GM20431 (cell line): ENCODE measurements around the gene P2RX1.

ENCODE experiments used
- in situ Hi-C: fragments of 300-500 bp; cut with MseI, MboI; formaldehyde crosslinking; loops from one replicate; pipeline ENCODE4 v1.15.0; 2020; ENCODE audit warnings: low sequenced_read_pairs; ENCODE audit not compliant: unreplicated experiment

The P2RX1 gene

GRCh38 chr17:3915995-3916696, at the start of gene P2RX1:
TSS of gene P2RX1 (minus strand) at chr17:3916465. CDS start at chr17:3916225, 240 bp downstream.
- in situ Hi-C loops: no loop called here

DNA sequence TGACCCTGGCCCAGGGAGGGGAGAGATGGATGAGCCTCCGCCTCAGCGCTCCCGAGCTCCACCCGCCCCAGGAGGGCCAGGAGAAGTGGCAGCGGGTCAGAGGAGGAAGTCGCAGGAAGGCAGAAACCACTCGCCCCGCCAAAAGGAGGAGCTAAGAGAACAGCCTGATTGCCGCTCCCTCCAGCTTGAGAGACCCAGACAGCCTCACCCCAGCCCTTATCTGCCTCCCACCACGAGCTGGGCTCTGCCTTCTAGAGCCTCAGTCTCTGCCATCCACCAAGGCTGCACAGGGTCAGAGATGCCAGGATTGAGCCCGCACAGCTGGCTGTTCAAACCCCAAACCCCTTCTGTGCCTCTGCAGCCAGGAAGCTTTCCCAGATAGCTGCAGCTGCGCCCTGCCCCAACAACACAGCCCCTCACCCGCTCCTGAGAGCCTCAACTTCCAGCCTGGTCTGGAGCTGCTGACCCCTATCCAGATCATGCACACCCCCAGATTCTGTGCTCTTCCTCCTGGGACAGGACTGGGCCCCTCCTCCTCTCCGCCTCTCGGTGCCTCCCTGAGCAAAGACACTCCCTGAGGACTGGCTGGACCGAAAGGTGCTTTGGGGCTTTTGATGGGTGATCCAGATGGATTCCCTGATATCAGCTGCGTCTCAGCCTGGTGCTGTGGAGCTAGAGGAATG, 49.0 kb upstream of the P2RX1 start:
- in situ Hi-C loops: no loop called here

DNA sequence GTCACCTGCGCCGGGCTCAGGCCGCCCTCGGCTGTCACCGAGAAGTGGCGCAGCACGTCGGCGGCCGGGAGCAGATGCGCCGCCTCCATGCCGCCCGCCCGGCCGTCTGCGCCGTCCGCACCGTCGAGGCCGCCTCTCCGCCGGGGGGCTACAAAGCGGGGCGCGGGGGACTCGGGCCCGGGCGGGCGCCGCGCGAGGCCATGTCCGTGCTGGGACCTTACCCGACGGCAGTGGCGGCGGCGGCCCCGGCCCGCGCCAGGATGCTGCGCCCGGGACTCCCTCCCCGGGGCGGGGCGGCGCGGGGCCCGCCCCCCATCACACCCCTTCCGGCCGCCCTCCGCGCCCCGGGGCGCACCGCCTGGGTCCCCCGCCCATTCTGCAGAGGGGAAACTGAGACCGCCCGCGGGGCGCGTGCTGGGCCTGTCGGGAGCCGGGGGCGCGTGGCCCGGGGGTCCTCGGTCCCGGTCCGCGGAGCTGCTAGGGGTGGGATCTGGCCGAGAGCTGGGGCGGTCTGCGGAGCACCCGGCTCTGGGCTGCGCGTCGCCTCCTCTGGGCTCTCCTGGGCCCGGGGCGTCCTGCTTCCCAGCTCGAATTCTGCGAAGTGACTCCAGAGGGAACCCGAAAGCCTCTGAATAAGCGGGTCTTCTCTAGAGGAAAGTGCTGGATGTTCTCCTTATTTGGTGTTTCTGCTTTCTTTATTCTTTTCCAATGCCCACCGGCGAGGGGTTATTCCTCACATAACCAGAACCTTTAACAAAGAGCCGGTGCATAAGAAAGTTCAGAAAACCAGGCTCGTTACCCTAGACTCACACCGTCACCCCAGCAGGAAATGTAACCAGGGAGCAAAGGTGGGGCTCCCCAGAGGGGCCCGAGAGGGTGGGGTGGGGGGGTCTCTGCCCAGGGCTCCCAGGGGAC, 48.2 kb upstream of the P2RX1 start, which contains the start of gene ATP2A3:
Gene ATP2A3 (minus strand): TSS at position 235 of the 915 bp plus-strand sequence. CDS start 146 bp downstream, at position 89.
- in situ Hi-C loops: no loop called here

DNA sequence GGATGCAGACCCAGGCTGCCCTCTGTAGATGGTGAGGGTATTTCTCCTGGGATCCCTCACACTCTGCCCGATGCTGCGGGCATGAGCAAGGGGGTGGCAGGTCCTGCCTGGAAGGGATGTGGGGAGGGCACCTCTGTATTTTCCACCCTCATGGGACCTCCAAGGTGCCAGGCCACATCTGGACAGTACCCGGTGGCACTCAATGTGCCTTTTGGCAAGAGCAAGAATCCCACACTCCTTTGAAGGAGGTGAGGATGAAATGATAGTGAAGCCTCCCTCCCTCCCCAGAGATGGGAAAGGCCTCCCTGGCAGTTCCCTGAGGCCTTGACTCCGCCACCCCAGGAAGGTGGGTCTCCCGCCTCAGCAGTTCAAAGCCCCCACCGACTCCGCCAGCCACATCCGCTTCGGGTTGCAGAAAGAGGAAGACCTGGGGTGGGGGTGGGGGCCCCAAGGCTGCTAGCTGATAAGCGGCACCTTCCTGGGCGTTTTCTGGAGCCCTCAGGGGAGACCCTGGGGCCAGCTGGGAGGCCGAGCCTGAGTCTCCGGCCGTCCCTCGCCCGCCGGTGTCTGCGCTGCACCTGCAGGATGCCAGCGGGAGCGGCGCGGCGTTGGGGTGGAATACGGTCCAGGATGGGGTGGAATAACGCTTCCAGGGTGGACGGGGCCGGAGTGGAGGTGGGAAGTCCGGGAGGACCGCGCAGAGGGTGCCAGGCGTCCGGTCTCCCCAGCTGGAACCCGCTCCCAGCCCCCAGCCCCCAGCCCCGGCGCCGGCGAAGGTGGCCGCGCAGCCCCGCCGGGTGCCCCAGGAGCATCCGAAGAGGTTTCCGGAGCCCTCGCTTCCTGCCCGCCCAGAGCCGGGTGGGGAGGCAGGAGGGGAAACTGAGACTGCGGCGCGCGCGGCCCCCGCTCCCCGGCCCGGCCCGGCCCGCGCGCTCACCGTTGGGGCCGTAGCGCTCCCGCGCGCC, 47.3 kb upstream of the P2RX1 start:
- in situ Hi-C loops: no loop called here

GRCh38 chr17:3962965-3963236, 46.6 kb upstream of the P2RX1 start:
- in situ Hi-C loops: no loop called here

DNA sequence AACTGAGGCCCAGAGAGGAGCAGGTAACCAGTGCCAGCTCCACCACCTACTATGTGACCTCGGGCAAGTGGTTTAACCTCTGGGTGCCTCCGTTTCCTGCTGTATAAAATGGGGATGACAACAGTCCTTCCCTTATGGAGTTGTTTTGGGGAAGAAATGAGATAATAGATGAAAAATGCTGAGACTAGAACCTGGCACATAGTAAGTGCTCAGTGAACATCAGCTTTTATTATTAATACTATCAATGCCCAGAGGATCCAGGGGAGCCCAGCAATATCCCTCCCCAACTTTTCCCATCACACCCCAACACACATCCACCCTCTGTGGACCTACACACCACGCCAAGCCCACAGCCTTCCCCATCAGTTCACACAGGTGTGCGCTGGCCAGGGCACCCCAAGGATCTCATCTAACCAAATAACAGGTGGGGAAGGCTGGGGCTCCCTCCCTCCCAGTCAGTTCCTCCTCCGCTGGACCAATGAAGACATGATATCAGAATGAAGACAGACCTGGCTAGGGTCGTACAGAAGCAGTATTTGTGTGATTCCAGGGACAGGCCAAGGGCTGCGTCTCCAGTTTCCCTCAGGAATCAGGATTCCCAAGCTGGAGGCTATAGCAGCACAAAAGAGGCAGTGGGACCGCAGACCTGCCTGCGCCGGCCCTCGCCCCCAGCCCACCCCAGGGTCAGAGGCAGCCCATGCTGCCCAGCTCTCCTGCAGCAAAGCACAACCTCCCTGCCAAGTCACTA, 46.1 kb upstream of the P2RX1 start:
- in situ Hi-C loops: no loop called here

GRCh38 chr17:3961564-3962047, 45.3 kb upstream of the P2RX1 start:
- in situ Hi-C loops: no loop called here

DNA sequence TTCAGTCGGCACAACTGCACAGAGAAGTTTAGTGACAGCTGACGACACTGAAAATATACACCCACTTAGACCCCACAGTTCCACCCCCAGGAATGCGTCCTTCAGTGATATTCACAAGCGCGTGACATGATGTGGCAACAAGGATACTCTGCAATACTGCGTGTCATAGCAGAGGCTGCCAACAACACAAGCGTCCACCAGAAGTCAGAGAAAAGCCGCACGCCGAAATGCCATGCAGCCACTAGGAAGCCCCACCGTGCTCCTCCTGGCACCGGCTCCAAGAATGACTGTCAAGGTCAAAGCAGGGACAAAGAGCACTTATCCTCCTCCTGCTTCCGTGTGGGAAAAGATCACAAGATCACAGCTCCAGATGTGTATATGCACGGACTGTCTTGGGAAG, 44.5 kb upstream of the P2RX1 start:
- in situ Hi-C loops: no loop called here

DNA sequence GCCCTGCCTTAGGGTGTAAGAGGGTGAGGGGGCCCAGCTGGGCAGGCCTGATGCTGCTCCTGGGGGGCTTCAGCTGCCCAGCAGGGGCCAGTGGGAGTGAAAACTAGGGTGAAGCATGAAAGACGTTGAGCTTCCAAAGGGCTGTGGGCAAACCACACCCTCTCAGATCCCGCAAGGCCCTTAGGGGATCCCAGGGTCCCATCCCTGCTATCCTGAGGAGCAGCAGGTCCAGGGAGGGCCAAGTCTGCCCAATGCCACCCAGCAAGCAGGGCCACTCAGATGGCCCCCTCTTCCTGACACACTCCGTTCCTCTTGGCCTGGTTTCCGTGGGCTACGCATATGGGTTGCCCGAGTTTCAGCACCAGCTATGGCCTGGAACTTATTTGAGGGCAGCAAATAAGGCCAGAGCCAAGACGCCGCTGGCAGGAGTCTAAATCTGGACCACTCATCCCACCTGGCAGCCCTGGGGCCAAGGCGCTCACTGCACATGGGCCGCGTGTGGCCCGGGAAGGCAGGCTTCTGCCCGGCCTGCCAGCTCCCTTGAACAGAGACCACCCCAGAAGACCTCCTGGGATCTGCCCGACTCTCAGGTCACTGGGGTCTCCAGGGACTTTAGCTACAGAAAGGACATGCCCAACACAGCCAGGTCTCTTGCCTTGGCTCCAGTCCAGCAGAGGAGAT, 43.8 kb upstream of the P2RX1 start:
- in situ Hi-C loops: no loop called here

DNA sequence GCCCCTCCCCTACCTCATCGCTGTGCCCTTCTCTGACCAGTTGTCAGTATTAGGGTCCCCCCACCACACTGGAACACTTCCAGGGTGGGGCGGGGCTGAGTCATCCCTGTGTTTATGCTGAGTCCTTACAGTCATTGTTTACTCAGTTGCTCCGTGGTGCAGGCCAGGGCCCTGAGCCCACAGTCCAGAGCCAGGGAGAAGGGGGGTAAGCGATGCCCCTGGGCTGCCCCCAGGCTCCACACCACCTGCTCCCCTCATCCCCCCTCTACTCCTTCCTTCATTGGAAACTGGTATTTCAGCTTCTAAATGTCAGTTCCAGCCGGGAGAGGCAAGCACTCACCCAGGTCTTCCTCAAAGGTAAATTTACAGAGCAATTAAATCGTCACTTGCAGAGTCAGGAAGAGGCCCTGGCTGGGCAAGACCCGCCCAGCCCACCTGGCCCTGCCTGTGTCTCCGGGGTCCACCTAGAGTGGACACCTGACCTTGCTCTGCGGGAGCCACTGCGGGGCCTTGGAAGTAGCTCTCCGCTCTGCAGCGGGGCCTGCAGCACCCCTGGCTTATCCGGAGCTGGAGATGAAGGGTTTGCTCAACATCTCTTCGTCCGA, 43.1 kb upstream of the P2RX1 start:
- in situ Hi-C loops: no loop called here

DNA sequence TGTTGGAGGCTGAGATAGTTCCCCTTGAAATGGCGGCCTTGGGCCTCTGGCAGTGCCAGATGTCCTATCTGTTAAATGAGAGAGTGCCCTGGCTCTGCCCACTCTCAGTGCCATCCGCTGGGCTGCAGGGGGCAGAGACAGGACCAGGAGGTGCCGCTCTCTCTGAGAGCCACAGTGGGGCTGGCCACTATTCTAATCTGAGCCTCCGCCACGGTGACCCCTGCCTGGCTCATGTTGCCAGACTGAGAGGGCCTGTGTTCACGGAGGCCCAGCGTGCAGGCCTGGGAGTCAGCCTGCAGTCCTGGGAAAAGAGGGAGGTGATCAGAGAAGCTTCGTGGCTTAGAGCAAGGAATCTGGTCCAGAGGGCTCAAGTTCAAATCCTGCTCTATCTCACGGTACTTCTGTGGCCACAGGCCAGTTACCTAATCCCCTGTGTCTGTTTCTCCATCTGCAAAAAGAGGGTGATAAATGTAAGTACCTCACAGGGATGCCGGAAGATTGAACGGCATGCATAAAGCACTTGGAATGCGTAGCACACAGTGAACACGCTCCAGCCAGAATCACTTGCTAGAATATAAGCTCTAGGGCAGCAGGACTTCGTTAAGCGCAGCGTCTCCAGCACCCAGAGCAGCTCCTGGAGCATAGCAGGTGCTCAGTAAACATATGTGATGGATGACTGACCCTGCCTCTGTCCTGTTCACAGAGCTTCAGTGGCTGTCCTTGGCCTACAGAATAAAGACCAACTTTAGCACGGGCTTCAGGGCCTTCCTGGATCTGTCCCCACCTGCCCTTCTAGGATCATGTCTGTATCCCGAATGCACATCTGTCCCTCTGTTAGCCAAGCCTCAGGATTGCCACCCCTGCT, 41.7 kb upstream of the P2RX1 start:
- in situ Hi-C loops: no loop called here

- in situ Hi-C loops: no loop called here
Measured at GRCh38 chr17:3956983-3957382, 40.7 kb upstream of the P2RX1 start.

- in situ Hi-C loops: no loop called here
Measured at GRCh38 chr17:3956327-3956957, 40.2 kb upstream of the P2RX1 start.

DNA sequence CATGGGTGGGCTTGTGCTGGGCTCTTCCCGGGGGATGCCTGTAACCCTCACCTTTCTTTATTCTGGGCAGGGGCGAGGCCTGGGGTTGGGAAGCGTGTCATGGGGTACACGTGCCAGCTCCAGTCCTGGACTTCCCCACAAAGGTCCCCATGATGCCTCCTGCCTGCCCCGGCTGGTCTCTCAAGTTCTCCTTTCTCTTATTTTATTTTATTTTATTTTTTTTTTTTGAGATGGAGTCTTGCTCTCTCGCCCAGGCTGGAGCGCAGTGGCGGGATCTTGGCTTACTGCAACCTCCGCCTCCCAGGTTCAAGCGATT, 39.4 kb upstream of the P2RX1 start:
- in situ Hi-C loops: no loop called here

DNA sequence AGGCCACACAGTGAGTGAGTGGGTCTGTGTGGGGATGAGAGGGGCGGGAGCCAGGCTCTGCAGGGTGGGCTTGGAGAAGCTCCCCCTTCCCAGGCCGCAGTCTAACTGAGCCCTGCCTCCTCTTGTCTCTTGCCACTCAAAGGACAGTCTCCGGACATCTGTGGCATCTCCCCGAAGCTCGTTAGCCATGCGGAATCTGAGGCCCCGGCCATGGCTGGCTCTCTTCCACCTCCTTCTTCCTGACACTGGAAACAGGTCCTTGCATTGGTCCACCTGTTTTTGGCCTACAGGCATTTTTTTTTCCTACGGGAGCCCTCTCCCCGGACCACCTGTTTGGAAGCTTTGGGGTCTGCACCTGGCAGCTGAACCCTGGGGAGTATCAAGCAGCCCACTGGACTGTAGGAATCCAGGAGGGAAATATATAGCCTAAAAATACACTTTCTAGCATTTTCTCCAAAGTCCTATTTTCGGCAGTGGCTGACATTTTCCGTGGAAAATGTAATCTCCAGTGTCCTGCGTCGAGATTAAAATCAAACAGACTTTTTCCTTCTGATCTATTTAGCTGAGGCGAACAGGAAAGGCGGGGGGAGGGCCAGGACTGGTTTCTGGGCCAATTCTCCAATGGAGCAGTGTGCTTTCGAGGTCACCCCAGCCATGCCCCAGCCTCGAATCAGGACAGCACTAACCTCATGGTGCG, 38.9 kb upstream of the P2RX1 start:
- in situ Hi-C loops: no loop called here

GRCh38 chr17:3954086-3954485, 37.8 kb upstream of the P2RX1 start:
- in situ Hi-C loops: no loop called here
